ENCODE data around the gene MYO1C. TPM values are rescaled to one million over a fixed set of nuclear protein-coding genes. Genes with fewer than 3 reads are reported as not detected.

MYO1C gene
- total and polyA plus RNA-seq, 9 of the 15 experiments (the other 6 are each of a cell fraction or from before 2014, with no cell fraction given), result 0.46 to 32.5 (median 11.6) TPM

DNA sequence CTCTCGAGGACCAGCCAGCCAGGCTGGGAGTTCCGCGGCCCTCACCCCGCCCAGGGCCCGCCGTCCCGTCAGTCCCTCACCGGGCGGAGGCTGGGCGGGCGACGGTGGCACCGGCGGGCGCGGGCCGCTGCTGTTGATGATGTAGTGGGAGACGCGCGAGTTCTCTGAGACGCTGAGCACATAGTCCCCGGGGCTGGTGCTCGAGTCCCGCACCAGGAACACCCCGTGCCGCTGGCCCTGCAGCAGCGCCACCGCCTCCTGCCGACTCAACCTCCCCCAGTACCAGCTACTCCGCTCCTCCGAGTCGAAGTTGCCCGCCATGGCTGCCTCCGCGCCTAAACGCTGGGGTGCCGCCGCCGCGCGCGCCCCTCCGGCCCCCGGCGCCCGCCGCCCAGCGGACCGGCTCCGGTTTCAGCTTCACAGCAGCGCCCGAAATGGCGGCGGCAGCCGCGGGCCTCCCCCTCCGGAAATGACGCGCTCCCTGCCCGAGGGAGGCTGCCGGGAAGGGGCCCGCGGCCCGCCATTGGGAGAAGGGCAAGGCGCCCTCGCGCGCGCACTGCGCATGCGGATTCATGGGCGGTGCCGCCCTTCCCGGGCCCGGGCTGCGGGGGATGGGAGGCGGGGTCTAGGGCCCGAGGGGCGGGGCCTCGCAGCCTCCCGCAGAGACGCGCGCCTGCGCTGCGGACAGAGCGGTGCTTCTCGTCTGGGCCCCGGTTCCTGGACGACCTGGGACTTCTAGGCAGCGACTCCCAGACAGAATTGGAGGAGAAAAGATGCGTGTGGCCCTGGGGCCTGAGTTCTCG is 36.5 kb downstream of the MYO1C start, which contains the start of gene CRK (continued):
- TF ChIP-seq ASH1L (IDR thresholded peaks at IDR 0.05; ENCODE audit: borderline replicate concordance, low read depth, partially characterized antibody) (no peak), SMAD4 (CRISPR knock-in tag; conservative IDR thresholded peaks at IDR 0.05) (0 out of 2 replicates have a peak, but pooled peaks have one; percentile 46), DEAF1 (CRISPR knock-in tag; IDR thresholded peaks at IDR 0.05) (no peak), C11orf30 (IDR thresholded peaks at IDR 0.05; ENCODE audit: low read depth) (no peak), ZNF174 (CRISPR knock-in tag; IDR thresholded peaks at IDR 0.05) (no peak), ZC3H4 (CRISPR knock-in tag; IDR thresholded peaks at IDR 0.05; ENCODE audit: borderline replicate concordance) (peak; percentile 22; the same call in 1 of the 2 replicates), CTBP1 (IDR thresholded peaks at IDR 0.05; ENCODE audit: borderline replicate concordance) (0 out of 2 replicates have a peak, but pooled peaks have one; percentile 32), GABPA (tag; conservative IDR thresholded peaks at IDR 0.05; ENCODE audit: low read depth) (peak; percentile 97), CREM (IDR thresholded peaks at IDR 0.05; ENCODE audit: low read depth) (peak; percentile 94), NONO (IDR thresholded peaks at IDR 0.05; ENCODE audit: low read depth in 2 of 2, low read length in 1 of 2) (peak in 1 of 2 experiments; percentile 69; a peak in 2 of 4 replicates), PCBP1 (IDR thresholded peaks at IDR 0.05; ENCODE audit: low read depth, low read length, poor library complexity, severe bottlenecking) (no peak), MBD1 (CRISPR knock-in tag; IDR thresholded peaks at IDR 0.05) (no peak), ZFX (CRISPR knock-in tag; IDR thresholded peaks at IDR 0.05) (peak; percentile 66), E2F4 (CRISPR knock-in tag; IDR thresholded peaks at IDR 0.05; ENCODE audit: low read depth) (0 out of 2 replicates have a peak, but pooled peaks have one; percentile 21), POLR2H (tag; IDR thresholded peaks at IDR 0.05; ENCODE audit: low read depth) (peak; percentile 37; the same call in 1 of the 2 replicates)
- TF ChIP-seq, protein P1, sequence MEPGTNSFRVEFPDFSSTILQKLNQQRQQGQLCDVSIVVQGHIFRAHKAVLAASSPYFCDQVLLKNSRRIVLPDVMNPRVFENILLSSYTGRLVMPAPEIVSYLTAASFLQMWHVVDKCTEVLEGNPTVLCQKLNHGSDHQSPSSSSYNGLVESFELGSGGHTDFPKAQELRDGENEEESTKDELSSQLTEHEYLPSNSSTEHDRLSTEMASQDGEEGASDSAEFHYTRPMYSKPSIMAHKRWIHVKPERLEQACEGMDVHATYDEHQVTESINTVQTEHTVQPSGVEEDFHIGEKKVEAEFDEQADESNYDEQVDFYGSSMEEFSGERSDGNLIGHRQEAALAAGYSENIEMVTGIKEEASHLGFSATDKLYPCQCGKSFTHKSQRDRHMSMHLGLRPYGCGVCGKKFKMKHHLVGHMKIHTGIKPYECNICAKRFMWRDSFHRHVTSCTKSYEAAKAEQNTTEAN (CRISPR knock-in tag; IDR thresholded peaks at IDR 0.05), result peak; percentile 40; the same call in 1 of the 2 replicates
- TF ChIP-seq, protein P2, sequence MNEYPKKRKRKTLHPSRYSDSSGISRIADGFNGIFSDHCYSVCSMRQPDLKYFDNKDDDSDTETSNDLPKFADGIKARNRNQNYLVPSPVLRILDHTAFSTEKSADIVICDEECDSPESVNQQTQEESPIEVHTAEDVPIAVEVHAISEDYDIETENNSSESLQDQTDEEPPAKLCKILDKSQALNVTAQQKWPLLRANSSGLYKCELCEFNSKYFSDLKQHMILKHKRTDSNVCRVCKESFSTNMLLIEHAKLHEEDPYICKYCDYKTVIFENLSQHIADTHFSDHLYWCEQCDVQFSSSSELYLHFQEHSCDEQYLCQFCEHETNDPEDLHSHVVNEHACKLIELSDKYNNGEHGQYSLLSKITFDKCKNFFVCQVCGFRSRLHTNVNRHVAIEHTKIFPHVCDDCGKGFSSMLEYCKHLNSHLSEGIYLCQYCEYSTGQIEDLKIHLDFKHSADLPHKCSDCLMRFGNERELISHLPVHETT (CRISPR knock-in tag; conservative IDR thresholded peaks at IDR 0.05 in 1 of 2, IDR thresholded peaks at IDR 0.05 in 1 of 2), result peak in 1 of 2 experiments; percentile 96; a peak in 2 of 4 replicates
